ENCODE data around the gene LARGE1.

LARGE1 gene

GRCh38 chr22:33851821-33852384, 68.4 kb downstream of the LARGE1 start:
- no peak for DNase-seq

GRCh38 chr22:33851240-33851639, 69.0 kb downstream of the LARGE1 start:
- DNase-seq = no peak

GRCh38 chr22:33850724-33851123, 69.6 kb downstream of the LARGE1 start:
- DNase-seq = no peak

GRCh38 chr22:33850193-33850592, 70.1 kb downstream of the LARGE1 start:
- no peak for DNase-seq

- DNase-seq = no peak
Measured at GRCh38 chr22:33848251-33848650, 72.0 kb downstream of the LARGE1 start.

GRCh38 chr22:33844273-33844672, 76.0 kb downstream of the LARGE1 start:
- DNase-seq = no peak

- no peak for DNase-seq
Measured at GRCh38 chr22:33842421-33843094, 77.7 kb downstream of the LARGE1 start.

- no peak for DNase-seq
Measured at GRCh38 chr22:33842006-33842354, 78.3 kb downstream of the LARGE1 start.

- DNase-seq = no peak
Measured at GRCh38 chr22:33841281-33842005, 78.8 kb downstream of the LARGE1 start.

- no peak for DNase-seq
Measured at GRCh38 chr22:33838644-33839043, 81.6 kb downstream of the LARGE1 start.

GRCh38 chr22:33837826-33838225, 82.5 kb downstream of the LARGE1 start:
- no peak for DNase-seq

- DNase-seq = no peak
Measured at GRCh38 chr22:33835265-33835664, 85.0 kb downstream of the LARGE1 start.

- DNase-seq = no peak
Measured at GRCh38 chr22:33832558-33833151, 87.6 kb downstream of the LARGE1 start.

GRCh38 chr22:33831651-33832050, 88.6 kb downstream of the LARGE1 start:
- DNase-seq = no peak

- DNase-seq = no peak
Measured at GRCh38 chr22:33831207-33831606, 89.1 kb downstream of the LARGE1 start.

- DNase-seq = no peak
Measured at GRCh38 chr22:33829546-33830280, 90.6 kb downstream of the LARGE1 start.

GRCh38 chr22:33828302-33828701, 92.0 kb downstream of the LARGE1 start:
- DNase-seq = no peak

GRCh38 chr22:33825761-33826160, 94.5 kb downstream of the LARGE1 start:
- no peak for DNase-seq

GRCh38 chr22:33823552-33823951, 96.7 kb downstream of the LARGE1 start:
- no peak for DNase-seq

- no peak for DNase-seq
Measured at GRCh38 chr22:33821290-33821689, 99.0 kb downstream of the LARGE1 start.

- DNase-seq = no peak
Measured at GRCh38 chr22:33819743-33820142, 100.5 kb downstream of the LARGE1 start.

- DNase-seq = no peak
Measured at GRCh38 chr22:33817512-33818127, 102.7 kb downstream of the LARGE1 start.
